B cell (primary cell): ENCODE measurements around the gene MTERF4.

ENCODE experiments used
- CTCF ChIP-seq: fragments of 200-600 bp; IDR thresholded peaks from one replicate; pipeline ENCODE4 v1.8.0; 2022; ENCODE audit warnings: antibody characterized with exemption, mild to moderate bottlenecking
- EZH2 ChIP-seq: IDR thresholded peaks from 2 replicates; pipeline ENCODE4 v1.6.1; 2012; ENCODE audit warnings: borderline replicate concordance, low read depth, mild to moderate bottlenecking, moderate library complexity, low read length; ENCODE audit not compliant: insufficient read depth, poor library complexity, severe bottlenecking

GRCh38 chr2:241072151-241072550 is 29.9 kb downstream of the MTERF4 start:
- no peak for TF ChIP-seq CTCF
- TF ChIP-seq EZH2 = no peak
